Measurements from ENCODE around the gene FBLL1. TPM values are rescaled to one million over a fixed set of nuclear protein-coding genes. Genes with fewer than 3 reads are reported as not detected.

The FBLL1 gene
- total and polyA plus RNA-seq, 9 of the 15 experiments (the other 6 are each of a cell fraction or from before 2014, with no cell fraction given) = not detected

DNA sequence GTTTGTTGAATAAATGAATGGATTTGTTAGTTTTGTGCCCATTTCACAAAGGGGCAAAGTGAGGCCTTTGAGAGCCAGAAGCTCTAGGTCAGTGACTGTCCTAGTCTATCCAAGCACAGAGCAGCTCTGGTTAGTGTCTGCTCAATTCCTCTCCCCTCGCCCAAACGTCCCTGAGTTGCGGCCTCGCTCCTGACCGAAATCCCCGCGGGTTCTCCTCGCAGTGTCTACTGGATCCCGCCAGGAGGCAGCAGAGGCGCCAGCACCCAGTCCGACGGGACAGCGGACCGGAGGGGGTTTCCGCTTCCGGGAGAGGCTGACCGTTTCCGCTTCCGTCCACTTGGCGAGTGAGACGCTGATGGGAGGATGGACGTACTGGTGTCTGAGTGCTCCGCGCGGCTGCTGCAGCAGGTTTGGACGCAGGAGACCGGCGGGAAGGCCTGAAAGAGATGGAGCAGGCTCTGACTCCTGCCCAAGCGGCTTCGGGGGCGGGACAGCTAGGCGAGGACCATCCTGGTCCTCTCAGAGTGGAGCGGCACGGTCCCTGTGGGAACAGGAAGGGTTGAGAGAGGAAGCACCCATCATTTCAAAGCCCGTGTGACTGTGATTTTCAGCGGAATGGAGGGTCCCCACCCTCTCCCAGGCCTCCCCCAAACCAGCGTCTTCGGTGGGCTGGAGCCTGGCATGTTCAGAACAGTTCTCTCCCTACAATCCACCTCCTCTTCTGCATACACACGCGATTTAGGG lies 42.8 kb upstream of the FBLL1 start, which contains the start of gene RARS1 (continued):
- TF ChIP-seq ZNF445 (CRISPR knock-in tag; IDR thresholded peaks at IDR 0.05; ENCODE audit: low read depth) (no peak), PHB2 (IDR thresholded peaks at IDR 0.05; ENCODE audit: low read depth) (0 out of 2 replicates have a peak, but pooled peaks have one; percentile 37), CC2D1A (IDR thresholded peaks at IDR 0.05) (peak; percentile 54; the same call in 1 of the 2 replicates), GTF2A2 (tag; IDR thresholded peaks at IDR 0.05) (no peak), RFX5 (IDR thresholded peaks at IDR 0.05; ENCODE audit: low read depth, low read length) (no peak), CBX8 (IDR thresholded peaks at IDR 0.05; ENCODE audit: borderline replicate concordance, extremely low read depth, low read depth, low read length, poor library complexity, severe bottlenecking) (no peak), HDAC2 (IDR thresholded peaks at IDR 0.05) (peak; percentile 74; the same call in 1 of the 2 replicates), PML (IDR thresholded peaks at IDR 0.05; ENCODE audit: low read length) (peak; percentile 89), ETV1 (tag; conservative IDR thresholded peaks at IDR 0.05; ENCODE audit: low read depth) (peak; percentile 34; the same call in 1 of the 2 replicates), ESRRA (IDR thresholded peaks at IDR 0.05; ENCODE audit: borderline replicate concordance, low read depth) (peak; percentile 14; the same call in 1 of the 2 replicates), HNRNPL (IDR thresholded peaks at IDR 0.05; ENCODE audit: low read depth, low read length) (no peak), GTF2F1 (IDR thresholded peaks at IDR 0.05; ENCODE audit: low read depth, low read length) (no peak; the same call in 1 of the 2 replicates), ZNF699 (CRISPR knock-in tag; IDR thresholded peaks at IDR 0.05; ENCODE audit: insufficient replicate concordance) (no peak), U2AF1 (optimal IDR thresholded peaks at IDR 0.05; ENCODE audit: low read depth, low read length) (no peak), POLR3A (IDR thresholded peaks at IDR 0.05; ENCODE audit: borderline replicate concordance, extremely low read depth, insufficient read depth, insufficient read length) (no peak), ARNT (IDR thresholded peaks at IDR 0.05) (no peak; a peak in 1 of 4 replicates)
- TF ChIP-seq, protein P1, sequence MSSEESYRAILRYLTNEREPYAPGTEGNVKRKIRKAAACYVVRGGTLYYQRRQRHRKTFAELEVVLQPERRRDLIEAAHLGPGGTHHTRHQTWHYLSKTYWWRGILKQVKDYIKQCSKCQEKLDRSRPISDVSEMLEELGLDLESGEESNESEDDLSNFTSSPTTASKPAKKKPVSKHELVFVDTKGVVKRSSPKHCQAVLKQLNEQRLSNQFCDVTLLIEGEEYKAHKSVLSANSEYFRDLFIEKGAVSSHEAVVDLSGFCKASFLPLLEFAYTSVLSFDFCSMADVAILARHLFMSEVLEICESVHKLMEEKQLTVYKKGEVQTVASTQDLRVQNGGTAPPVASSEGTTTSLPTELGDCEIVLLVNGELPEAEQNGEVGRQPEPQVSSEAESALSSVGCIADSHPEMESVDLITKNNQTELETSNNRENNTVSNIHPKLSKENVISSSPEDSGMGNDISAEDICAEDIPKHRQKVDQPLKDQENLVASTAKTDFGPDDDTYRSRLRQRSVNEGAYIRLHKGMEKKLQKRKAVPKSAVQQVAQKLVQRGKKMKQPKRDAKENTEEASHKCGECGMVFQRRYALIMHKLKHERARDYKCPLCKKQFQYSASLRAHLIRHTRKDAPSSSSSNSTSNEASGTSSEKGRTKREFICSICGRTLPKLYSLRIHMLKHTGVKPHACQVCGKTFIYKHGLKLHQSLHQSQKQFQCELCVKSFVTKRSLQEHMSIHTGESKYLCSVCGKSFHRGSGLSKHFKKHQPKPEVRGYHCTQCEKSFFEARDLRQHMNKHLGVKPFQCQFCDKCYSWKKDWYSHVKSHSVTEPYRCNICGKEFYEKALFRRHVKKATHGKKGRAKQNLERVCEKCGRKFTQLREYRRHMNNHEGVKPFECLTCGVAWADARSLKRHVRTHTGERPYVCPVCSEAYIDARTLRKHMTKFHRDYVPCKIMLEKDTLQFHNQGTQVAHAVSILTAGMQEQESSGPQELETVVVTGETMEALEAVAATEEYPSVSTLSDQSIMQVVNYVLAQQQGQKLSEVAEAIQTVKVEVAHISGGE (CRISPR knock-in tag; IDR thresholded peaks at IDR 0.05) = peak; percentile 76 to 95 (median 84); a peak in 5 of 6 replicates
- TF ChIP-seq, protein P2, sequence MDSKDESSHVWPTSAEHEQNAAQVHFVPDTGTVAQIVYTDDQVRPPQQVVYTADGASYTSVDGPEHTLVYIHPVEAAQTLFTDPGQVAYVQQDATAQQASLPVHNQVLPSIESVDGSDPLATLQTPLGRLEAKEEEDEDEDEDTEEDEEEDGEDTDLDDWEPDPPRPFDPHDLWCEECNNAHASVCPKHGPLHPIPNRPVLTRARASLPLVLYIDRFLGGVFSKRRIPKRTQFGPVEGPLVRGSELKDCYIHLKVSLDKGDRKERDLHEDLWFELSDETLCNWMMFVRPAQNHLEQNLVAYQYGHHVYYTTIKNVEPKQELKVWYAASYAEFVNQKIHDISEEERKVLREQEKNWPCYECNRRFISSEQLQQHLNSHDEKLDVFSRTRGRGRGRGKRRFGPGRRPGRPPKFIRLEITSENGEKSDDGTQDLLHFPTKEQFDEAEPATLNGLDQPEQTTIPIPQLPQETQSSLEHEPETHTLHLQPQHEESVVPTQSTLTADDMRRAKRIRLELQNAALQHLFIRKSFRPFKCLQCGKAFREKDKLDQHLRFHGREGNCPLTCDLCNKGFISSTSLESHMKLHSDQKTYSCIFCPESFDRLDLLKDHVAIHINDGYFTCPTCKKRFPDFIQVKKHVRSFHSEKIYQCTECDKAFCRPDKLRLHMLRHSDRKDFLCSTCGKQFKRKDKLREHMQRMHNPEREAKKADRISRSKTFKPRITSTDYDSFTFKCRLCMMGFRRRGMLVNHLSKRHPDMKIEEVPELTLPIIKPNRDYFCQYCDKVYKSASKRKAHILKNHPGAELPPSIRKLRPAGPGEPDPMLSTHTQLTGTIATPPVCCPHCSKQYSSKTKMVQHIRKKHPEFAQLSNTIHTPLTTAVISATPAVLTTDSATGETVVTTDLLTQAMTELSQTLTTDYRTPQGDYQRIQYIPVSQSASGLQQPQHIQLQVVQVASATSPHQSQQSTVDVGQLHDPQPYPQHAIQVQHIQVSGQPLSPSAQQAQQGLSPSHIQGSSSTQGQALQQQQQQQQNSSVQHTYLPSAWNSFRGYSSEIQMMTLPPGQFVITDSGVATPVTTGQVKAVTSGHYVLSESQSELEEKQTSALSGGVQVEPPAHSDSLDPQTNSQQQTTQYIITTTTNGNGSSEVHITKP (IDR thresholded peaks at IDR 0.05; ENCODE audit: partially characterized antibody) = no peak

All from K562 (cell line).